IPS-15b (cell line): ENCODE measurements around the gene ERMN.
"Not testable (repeated sequence)": the region's sequence is repeated elsewhere in the genome, so short reads cannot be mapped to it uniquely, and the experiment has no call there.

Experiments used
- H3K27me3 ChIP-seq: one replicate; pipeline ENCODE4 v1.6.1; 2013; ENCODE audit warnings: low read length; ENCODE audit not compliant: control insufficient read depth, insufficient read depth
- H3K36me3 ChIP-seq: one replicate; pipeline ENCODE4 v1.6.1; 2013; ENCODE audit warnings: low read length; ENCODE audit not compliant: control insufficient read depth, insufficient read depth
- H3K4me1 ChIP-seq: one replicate; pipeline ENCODE4 v1.6.1; 2013; ENCODE audit warnings: mild to moderate bottlenecking, low read length; ENCODE audit not compliant: control insufficient read depth, insufficient read depth
- H3K4me3 ChIP-seq: one replicate; pipeline ENCODE4 v1.5.1; 2013; ENCODE audit warnings: low read depth, low read length
- H3K9ac ChIP-seq: one replicate; pipeline ENCODE4 v1.6.1; 2013; ENCODE audit warnings: low read depth, mild to moderate bottlenecking, low read length
- H3K9me3 ChIP-seq: one replicate; pipeline ENCODE4 v1.6.1; 2013; ENCODE audit warnings: mild to moderate bottlenecking, low read length; ENCODE audit not compliant: control insufficient read depth, insufficient read depth

The ERMN gene

DNA sequence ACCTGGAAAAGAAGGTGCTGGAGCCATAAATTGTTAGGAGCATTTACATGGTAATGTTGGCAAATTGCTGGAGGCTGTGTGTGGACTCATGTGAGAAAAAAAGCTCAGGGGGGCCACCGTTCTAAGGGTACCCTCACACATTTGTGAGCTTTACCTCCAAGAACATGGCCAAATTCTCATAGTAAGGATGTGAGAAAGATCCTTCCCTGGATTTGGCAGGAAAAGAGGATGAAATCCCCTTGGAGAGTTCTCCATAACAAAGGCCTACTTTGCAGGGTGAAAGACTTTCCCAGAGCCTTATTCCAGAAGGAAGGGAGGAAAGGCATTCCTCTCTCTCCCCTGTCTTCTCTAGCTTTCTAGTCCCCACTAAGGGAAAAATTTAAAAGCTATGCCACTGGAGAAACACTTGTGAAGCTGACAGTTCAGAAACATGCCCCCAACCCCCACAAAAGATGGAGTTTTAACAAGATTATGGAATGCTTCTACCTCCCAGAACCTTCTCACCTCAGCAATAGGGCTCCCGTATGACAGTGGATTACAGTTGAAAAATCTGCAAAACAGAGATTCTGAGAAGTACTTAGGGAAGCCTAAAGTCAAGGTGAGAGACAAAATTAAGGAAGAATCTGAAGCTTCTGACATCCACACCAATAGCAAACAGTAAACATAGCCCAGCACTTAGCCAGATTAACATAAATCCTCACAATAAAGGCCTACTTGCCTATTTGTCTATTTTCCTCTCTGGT lies 20.2 kb upstream of the ERMN start:
- no peak overlapping the region for H3K9ac ChIP-seq

DNA sequence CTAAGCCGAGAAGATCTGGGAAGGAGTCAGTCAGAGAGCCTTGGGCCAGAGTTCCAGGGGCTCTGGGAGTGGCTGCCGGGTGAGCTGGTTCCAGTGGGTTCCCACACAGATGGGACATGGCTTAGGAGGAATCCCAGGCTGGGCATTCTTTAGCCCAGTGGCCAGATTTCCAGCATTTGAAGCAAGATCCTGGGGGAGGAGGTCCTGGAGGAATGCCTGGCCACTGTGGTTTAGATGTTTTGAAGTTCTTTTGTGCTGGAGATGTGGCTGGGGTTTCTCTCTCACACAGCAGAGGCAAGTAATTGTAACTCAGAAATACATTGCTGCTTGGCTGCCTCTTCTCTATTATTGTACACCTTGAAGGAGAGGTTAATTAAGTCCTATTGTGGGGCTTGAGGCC lies 15.8 kb upstream of the ERMN start:
- H3K4me3 ChIP-seq, H3K9ac ChIP-seq, H3K9me3 ChIP-seq, H3K27me3 ChIP-seq, H3K4me1 ChIP-seq, H3K36me3 ChIP-seq: not testable (repeated sequence)

More for the DNA sequence above, 20.2 kb upstream of the ERMN start:
- Histone ChIP-seq H3K9me3 (no peaks in the 10 kb centered on the region), H3K4me1 (peaks cover 7% of the 10 kb centered on the region), H3K4me3 (no peak overlapping the region), H3K27me3 (no peaks in the 10 kb centered on the region), H3K36me3 (no peaks in the 10 kb centered on the region)

- H3K4me1 ChIP-seq, result no peaks in the 10 kb centered on the region
- H3K4me3 ChIP-seq, result no peak overlapping the region
- no peaks in the 10 kb centered on the region for H3K9me3 ChIP-seq
- no peaks in the 10 kb centered on the region for H3K27me3 ChIP-seq
- no peaks in the 10 kb centered on the region for H3K36me3 ChIP-seq
- H3K9ac ChIP-seq, result no peak overlapping the region
These were observed 14.5 kb upstream of the ERMN start for GRCh38 chr2:157339965-157340655.

GRCh38 chr2:157337978-157338377 lies 12.4 kb upstream of the ERMN start:
- H3K27me3 ChIP-seq, result no peaks in the 10 kb centered on the region
- no peak overlapping the region for H3K9ac ChIP-seq
- H3K36me3 ChIP-seq, result no peaks in the 10 kb centered on the region

DNA sequence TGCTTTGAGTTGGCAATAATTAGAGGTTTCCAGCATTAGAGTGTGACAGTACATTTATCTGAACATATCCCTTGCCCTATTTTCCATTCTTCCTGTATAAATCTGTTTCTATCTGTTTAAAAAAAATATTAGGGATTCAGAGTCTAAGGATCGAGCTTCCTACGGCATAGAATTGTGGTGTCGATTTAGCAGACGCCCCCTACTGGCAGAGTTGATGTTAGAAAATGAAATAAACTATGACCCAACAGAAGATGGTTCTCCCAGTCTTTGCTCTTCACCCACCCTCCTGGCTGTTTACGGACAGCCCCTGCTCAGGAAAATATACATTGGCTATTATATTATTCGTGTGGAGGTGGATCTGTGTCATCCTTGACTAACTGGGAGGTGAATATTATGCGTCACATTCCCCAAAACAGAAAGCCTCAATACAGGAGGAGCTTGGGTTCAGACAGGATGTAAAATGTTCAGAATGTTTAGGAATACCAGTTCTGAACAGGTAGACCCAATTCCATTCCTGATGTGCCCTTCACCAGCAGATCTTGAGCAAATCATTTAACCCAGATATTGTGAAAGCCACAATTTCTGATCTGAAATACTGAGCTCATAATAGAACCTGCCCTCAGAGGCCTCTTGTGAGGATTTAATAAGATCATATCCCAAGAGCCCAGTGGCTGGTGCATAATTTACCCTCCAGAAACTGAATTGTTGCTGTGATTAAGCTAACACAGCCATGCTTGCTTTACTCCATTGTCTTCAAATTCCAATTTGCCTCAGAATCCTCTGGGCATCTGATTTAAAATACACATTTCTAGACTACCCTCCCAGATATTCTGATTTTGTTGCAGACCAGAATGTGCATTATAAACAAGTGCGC lies 10.8 kb upstream of the ERMN start:
- Histone ChIP-seq H3K4me3 (no peak overlapping the region), H3K4me1 (no peaks in the 10 kb centered on the region), H3K36me3 (no peaks in the 10 kb centered on the region), H3K27me3 (no peaks in the 10 kb centered on the region), H3K9ac (no peak overlapping the region), H3K9me3 (no peaks in the 10 kb centered on the region)

More at GRCh38 chr2:157337978-157338377, 12.4 kb upstream of the ERMN start:
- no peaks in the 10 kb centered on the region for H3K9me3 ChIP-seq
- H3K4me3 ChIP-seq, result no peak overlapping the region
- H3K4me1 ChIP-seq, result no peaks in the 10 kb centered on the region

DNA sequence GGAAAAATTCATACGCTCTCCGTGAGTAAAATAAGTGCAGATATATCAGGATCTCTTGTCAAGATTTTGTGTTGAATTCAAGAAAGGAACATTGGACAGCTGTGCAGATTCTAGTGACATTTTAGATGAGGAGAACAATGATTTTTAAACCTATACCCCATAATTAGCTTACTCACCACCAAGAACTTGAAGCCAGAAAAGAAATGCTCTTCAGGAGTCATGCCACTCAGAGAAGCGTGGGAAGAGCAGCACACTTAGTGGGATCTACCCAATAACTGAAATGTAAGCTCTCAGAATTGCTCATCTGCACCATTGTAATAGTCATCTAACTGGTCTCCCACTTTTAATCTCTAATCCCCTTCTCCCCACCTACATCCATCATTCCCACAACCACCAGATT lies 9.2 kb upstream of the ERMN start:
- no peaks in the 10 kb centered on the region for H3K4me1 ChIP-seq
- H3K9me3 ChIP-seq, result no peaks in the 10 kb centered on the region
- H3K36me3 ChIP-seq, result no peaks in the 10 kb centered on the region
- H3K4me3 ChIP-seq, result no peak overlapping the region
- H3K27me3 ChIP-seq, result no peaks in the 10 kb centered on the region
- H3K9ac ChIP-seq, result no peak overlapping the region

- H3K36me3 ChIP-seq, result no peaks in the 10 kb centered on the region
- no peaks in the 10 kb centered on the region for H3K4me1 ChIP-seq
- no peaks in the 10 kb centered on the region for H3K9me3 ChIP-seq
- H3K9ac ChIP-seq, result no peak overlapping the region
- no peak overlapping the region for H3K4me3 ChIP-seq
- no peaks in the 10 kb centered on the region for H3K27me3 ChIP-seq
These were observed 8.7 kb upstream of the ERMN start for GRCh38 chr2:157334335-157334734.

GRCh38 chr2:157333304-157334047 lies 7.9 kb upstream of the ERMN start:
- no peak overlapping the region for H3K4me3 ChIP-seq
- no peaks in the 10 kb centered on the region for H3K4me1 ChIP-seq
- no peaks in the 10 kb centered on the region for H3K27me3 ChIP-seq
- no peaks in the 10 kb centered on the region for H3K9me3 ChIP-seq
- H3K36me3 ChIP-seq, result no peaks in the 10 kb centered on the region
- no peak overlapping the region for H3K9ac ChIP-seq

- H3K36me3 ChIP-seq, result no peaks in the 10 kb centered on the region
These were observed 3.9 kb upstream of the ERMN start for GRCh38 chr2:157329524-157329923.

DNA sequence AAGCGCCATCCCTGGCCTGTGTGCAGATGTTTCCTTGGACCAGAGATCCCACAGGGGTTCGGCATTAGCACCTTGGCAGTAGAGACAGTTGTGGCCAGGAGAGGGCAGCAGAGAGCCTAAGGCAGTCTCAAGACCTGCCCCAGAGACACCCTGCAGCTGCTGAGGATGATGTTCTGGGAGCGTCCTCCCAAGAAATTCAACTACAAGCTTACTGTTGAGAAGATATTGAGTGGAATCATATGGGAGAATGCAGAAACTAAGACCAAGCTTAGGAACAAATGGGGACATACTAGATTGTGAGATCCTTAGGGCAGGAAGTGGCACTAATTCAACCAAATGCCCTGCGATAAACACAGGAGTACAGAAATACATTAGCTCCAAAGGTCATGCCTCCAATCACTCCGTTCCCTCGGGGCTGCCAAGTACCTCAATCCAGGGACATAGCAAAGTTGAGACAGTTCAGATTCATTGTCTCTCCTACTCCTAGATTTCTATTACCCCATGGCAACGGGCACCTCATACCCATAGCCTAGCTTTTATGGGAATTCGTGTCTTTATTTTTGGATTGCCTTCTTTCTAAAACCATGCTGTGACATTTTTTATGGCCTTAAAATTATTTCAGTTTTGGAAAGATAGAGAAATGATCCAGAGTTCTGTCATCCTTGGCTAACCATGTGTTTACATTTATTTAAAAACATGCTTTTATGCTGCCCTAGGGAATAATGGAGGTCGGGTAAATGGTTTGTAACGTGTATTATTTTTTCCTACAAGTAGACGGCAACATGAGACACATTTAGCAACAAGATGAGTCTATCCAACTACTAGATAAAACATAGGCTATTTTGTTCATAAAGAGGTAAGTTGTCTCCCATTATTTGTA lies 2.2 kb upstream of the ERMN start:
- Histone ChIP-seq H3K9me3 (no peaks in the 10 kb centered on the region), H3K27me3 (no peaks in the 10 kb centered on the region), H3K4me1 (peaks cover 14% of the 10 kb centered on the region), H3K36me3 (no peaks in the 10 kb centered on the region), H3K9ac (no peak overlapping the region), H3K4me3 (no peak overlapping the region)

More at GRCh38 chr2:157329524-157329923, 3.9 kb upstream of the ERMN start:
- Histone ChIP-seq H3K4me1 (peaks cover 14% of the 10 kb centered on the region), H3K27me3 (no peaks in the 10 kb centered on the region), H3K9me3 (no peaks in the 10 kb centered on the region), H3K9ac (no peak overlapping the region), H3K4me3 (no peak overlapping the region)
